Chondrocyte (in vitro differentiated cells): ENCODE measurements around the gene DNAJC3. TPM values are rescaled to one million over a fixed set of nuclear protein-coding genes. Genes with fewer than 3 reads are reported as not detected.
"Not testable (repeated sequence)": the region's sequence is repeated elsewhere in the genome, so short reads cannot be mapped to it uniquely, and the experiment has no call there.

ENCODE experiments used
- DNase-seq: peaks from one replicate; pipeline ENCODE4 v3.0.0; 2021; ENCODE audit warnings: mixed read lengths, low spot score
- H3K27ac Mint-ChIP-seq: one replicate; pipeline ENCODE4 v1.8.0; 2021; ENCODE audit warnings: mild to moderate bottlenecking, moderate library complexity, mixed read lengths; ENCODE audit not compliant: unreplicated experiment
- H3K27me3 Mint-ChIP-seq: 2 replicates; pipeline ENCODE4 v1.8.0; 2021; ENCODE audit warnings: low read depth, mixed read lengths
- H3K36me3 Mint-ChIP-seq: 2 replicates; pipeline ENCODE4 v1.8.0; 2021; ENCODE audit warnings: low read depth, mixed read lengths
- H3K4me1 Mint-ChIP-seq: 2 replicates; pipeline ENCODE4 v1.8.0; 2021; ENCODE audit warnings: low read depth, mild to moderate bottlenecking, mixed read lengths
- H3K4me3 Mint-ChIP-seq: one replicate; pipeline ENCODE4 v1.8.0; 2021; ENCODE audit warnings: mild to moderate bottlenecking, moderate library complexity, mixed read lengths; ENCODE audit not compliant: unreplicated experiment
- H3K9me3 Mint-ChIP-seq: 2 replicates; pipeline ENCODE4 v1.8.0; 2021; ENCODE audit warnings: low read depth, mixed read lengths
- CTCF ChIP-seq: fragments of 200-600 bp; sonication (generic); IDR thresholded peaks from 2 replicates; pipeline ENCODE4 v1.5.0; 2021; ENCODE audit warnings: antibody characterized with exemption, mild to moderate bottlenecking, moderate library complexity
- total RNA-seq: library from RNA; stranded (reverse); gene quantifications from 3 replicates; pipeline ENCODE4 v1.2.1, GENCODE V29; 2021

DNAJC3 gene
- total RNA-seq, 1 donor from 2014 or later: 53.9 TPM

DNA sequence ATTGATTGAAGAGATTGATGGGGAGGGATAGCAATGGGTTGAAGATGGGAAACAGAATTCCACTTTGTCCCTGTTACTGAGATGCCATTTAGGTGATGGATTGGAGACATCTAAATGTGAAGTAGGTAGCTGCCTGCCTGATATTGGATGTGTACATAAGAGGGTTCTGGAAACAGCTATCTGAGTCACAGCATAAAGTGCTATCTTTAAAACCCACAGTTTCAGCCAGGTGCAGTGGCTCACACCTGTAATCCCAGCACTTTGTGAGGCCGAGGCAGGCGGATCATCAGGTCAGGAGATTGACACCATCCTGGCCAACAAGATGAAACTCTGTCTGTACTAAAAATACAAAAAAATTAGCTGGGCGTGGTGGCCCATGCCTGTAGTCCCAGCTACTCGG lies 72.6 kb downstream of the DNAJC3 start:
- peaks cover 5% of the 10 kb centered on the region for H3K36me3 Mint-ChIP-seq
- H3K4me1 Mint-ChIP-seq: no peaks in the 10 kb centered on the region
- DNase-seq: no peak
- no peak overlapping the region for H3K4me3 Mint-ChIP-seq
- no peak overlapping the region for H3K27ac Mint-ChIP-seq
- H3K27me3 Mint-ChIP-seq: no peaks in the 10 kb centered on the region
- no peak for TF ChIP-seq CTCF
- H3K9me3 Mint-ChIP-seq: no peaks in the 10 kb centered on the region

DNA sequence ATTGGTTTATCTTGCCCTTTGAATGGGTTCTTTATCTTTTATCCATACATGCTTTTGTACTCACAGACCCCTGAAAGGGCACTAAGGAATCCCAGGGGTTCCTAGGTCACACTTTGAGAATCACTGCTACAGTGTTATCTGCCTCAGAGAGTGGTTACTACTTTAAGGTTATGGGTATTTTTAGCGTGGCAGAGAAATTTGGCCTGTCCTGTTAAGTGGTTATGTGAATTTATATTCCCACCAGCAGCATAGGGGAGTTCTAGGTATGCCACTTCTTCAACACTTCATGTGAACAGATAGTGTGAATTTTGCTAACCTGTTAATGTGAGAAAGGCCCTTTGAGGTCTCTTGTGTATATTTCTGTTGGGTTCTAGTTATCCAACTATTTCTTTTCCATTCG lies 75.7 kb downstream of the DNAJC3 start:
- H3K4me3 Mint-ChIP-seq: no peak overlapping the region
- no peaks in the 10 kb centered on the region for H3K27me3 Mint-ChIP-seq
- H3K4me1 Mint-ChIP-seq: no peaks in the 10 kb centered on the region
- no peak for TF ChIP-seq CTCF
- H3K9me3 Mint-ChIP-seq: no peaks in the 10 kb centered on the region
- peaks cover 5% of the 10 kb centered on the region for H3K36me3 Mint-ChIP-seq
- H3K27ac Mint-ChIP-seq: no peak overlapping the region
- DNase-seq: no peak

DNA sequence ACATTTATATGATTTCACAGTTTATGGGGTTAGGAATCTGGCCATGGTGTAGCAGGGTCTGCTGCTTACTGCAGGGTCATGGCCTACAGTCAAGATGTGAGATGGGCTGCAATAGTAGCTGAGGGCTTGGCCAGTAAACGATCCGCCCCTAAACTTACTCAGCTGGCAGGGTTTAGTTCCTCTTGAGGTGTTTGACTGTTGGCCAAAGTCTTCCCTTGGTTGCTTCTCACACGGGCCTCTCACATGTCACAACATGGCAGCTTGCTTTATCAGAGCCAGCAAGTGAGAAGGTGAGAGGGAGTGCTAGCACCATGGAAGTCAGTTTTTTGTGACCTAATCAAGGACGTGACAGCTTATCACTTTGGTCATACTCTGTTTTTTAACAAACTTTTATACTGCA lies 77.1 kb downstream of the DNAJC3 start:
- no peak overlapping the region for H3K4me3 Mint-ChIP-seq
- H3K27ac Mint-ChIP-seq: no peak overlapping the region
- no peaks in the 10 kb centered on the region for H3K4me1 Mint-ChIP-seq
- H3K27me3 Mint-ChIP-seq: no peaks in the 10 kb centered on the region
- no peaks in the 10 kb centered on the region for H3K9me3 Mint-ChIP-seq
- H3K36me3 Mint-ChIP-seq: peaks cover 6% of the 10 kb centered on the region
- TF ChIP-seq CTCF: no peak
- no peak for DNase-seq

DNA sequence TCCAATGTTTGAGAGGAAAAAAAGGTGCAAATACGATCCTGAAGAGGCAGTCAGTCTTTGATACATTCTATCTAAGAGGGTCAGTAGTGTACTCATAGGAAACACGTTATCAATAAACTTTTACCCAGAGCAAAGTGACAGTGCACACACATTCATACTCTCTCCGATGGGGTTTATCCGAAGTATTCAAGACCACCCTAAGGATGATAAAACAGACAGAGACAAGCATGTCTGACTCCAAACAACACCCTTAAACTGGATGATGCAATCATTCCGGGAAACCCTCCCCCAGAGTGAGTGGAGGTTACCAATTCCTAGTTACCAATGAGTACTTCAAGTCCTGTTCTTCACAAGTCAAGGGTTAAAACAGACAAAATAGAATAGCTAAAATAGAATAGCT lies 79.1 kb downstream of the DNAJC3 start:
- DNase-seq: no peak
- Mint-ChIP-seq H3K4me3 (no peak overlapping the region), H3K4me1 (no peaks in the 10 kb centered on the region), H3K9me3 (no peaks in the 10 kb centered on the region), H3K36me3 (peaks cover 6% of the 10 kb centered on the region), H3K27me3 (no peaks in the 10 kb centered on the region), H3K27ac (peak overlapping the region; percentile 32)
- no peak for TF ChIP-seq CTCF

- not testable (repeated sequence) for H3K27me3 Mint-ChIP-seq, H3K9me3 Mint-ChIP-seq, DNase-seq, H3K4me3 Mint-ChIP-seq, H3K27ac Mint-ChIP-seq, H3K4me1 Mint-ChIP-seq
- peaks cover 11% of the 10 kb centered on the region for H3K36me3 Mint-ChIP-seq
Observed at GRCh38 chr13:95762626-95763025, 85.7 kb downstream of the DNAJC3 start.

DNA sequence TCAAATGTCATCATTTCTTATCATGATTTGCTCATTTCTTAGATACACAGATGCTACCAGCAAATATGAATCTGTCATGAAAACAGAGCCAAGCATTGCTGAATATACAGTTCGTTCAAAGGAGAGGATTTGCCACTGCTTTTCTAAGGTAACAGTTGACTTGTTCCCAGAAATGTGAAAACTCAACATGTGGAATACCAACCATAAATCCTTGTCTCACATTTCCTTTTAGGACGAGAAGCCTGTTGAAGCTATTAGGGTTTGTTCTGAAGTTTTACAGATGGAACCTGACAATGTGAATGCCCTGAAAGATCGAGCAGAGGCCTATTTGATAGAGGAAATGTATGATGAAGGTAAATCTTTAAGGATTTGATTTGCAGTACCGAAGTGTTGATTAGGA lies 86.7 kb downstream of the DNAJC3 start:
- Mint-ChIP-seq H3K36me3 (peaks cover 9% of the 10 kb centered on the region), H3K4me3 (no peak overlapping the region), H3K27me3 (no peaks in the 10 kb centered on the region), H3K27ac (no peak overlapping the region), H3K4me1 (no peaks in the 10 kb centered on the region), H3K9me3 (no peaks in the 10 kb centered on the region)
- TF ChIP-seq CTCF: no peak
- DNase-seq: no peak
